Dedifferentiated amniotic fluid mesenchymal stem cell (primary cell): ENCODE data around the gene ATF7.
A peak's percentile ranks its signal among the peaks of the same experiment; 100 is the strongest.

Experiments
- DNase-seq: peaks from one replicate; pipeline ENCODE4 v3.0.0-alpha.2; 2016; ENCODE audit errors: extremely low spot score

ATF7 gene

GRCh38 chr12:53501615-53502181, 124.5 kb downstream of the ATF7 start:
- no peak for DNase-seq

- DNase-seq, result peak; percentile 100
Measured at GRCh38 chr12:53500776-53501614, 125.2 kb downstream of the ATF7 start, which contains the start of gene TARBP2. Gene TARBP2 (plus strand): TSS chr12:53501283. CDS start chr12:53501409, 126 bp downstream.

- DNase-seq, result peak; percentile 62
Measured at GRCh38 chr12:53500142-53500775, 125.9 kb downstream of the ATF7 start.

- peak; percentile 47 for DNase-seq
Measured at GRCh38 chr12:53499266-53500141, 126.7 kb downstream of the ATF7 start, which contains the start of gene MAP3K12. Gene MAP3K12 (minus strand): TSS chr12:53499458. CDS start chr12:53487391, 12,067 bp downstream.

GRCh38 chr12:53498235-53498630, 127.9 kb downstream of the ATF7 start:
- no peak for DNase-seq

- DNase-seq, result no peak
Measured at GRCh38 chr12:53497461-53497860, 128.7 kb downstream of the ATF7 start.

GRCh38 chr12:53496752-53497032, 129.5 kb downstream of the ATF7 start:
- DNase-seq, result no peak

GRCh38 chr12:53495903-53496751, 130.1 kb downstream of the ATF7 start:
- DNase-seq, result no peak

GRCh38 chr12:53493610-53494391, 132.4 kb downstream of the ATF7 start:
- no peak for DNase-seq

- peak; percentile 81 for DNase-seq
Measured at GRCh38 chr12:53492830-53493609, 133.2 kb downstream of the ATF7 start.

GRCh38 chr12:53492188-53492587, 134.0 kb downstream of the ATF7 start:
- DNase-seq, result no peak

GRCh38 chr12:53489242-53489864, 136.8 kb downstream of the ATF7 start:
- no peak for DNase-seq

GRCh38 chr12:53486736-53487487, 139.3 kb downstream of the ATF7 start:
- no peak for DNase-seq

GRCh38 chr12:53485955-53486735, 140.0 kb downstream of the ATF7 start:
- DNase-seq, result no peak

- no peak for DNase-seq
Measured at GRCh38 chr12:53484686-53485575, 141.3 kb downstream of the ATF7 start.

GRCh38 chr12:53483979-53484377, 142.2 kb downstream of the ATF7 start:
- DNase-seq, result no peak
